Measurements from ENCODE around the gene CWC27.

The CWC27 gene

GRCh38 chr5:65035211-65036206 is 266.8 kb downstream of the CWC27 start (continued):
- TF ChIP-seq ZNF704 (tag by site-specific recombination; IDR thresholded peaks at IDR 0.05) (no peak), ZNF138 (tag by site-specific recombination; IDR thresholded peaks at IDR 0.05; ENCODE audit: borderline replicate concordance) (no peak), GLI2 (tag by site-specific recombination; IDR thresholded peaks at IDR 0.05; ENCODE audit: borderline replicate concordance, low read depth) (no peak), ZNF155 (tag by site-specific recombination; IDR thresholded peaks at IDR 0.05) (no peak), ZNF433 (tag by site-specific recombination; IDR thresholded peaks at IDR 0.05; ENCODE audit: low read depth) (no peak), ZBTB8A (tag by site-specific recombination; IDR thresholded peaks at IDR 0.05) (peak; percentile 97), ZSCAN30 (tag by site-specific recombination; IDR thresholded peaks at IDR 0.05) (peak; percentile 94), ZNF311 (tag by site-specific recombination; IDR thresholded peaks at IDR 0.05; ENCODE audit: borderline replicate concordance) (no peak), ZNF521 (tag by site-specific recombination; IDR thresholded peaks at IDR 0.05) (no peak), ZNF548 (tag by site-specific recombination; IDR thresholded peaks at IDR 0.05) (no peak), ZBTB26 (tag by site-specific recombination; optimal IDR thresholded peaks at IDR 0.05) (peak; percentile 74), KLF10 (tag by site-specific recombination; IDR thresholded peaks at IDR 0.05) (peak; percentile 80; the same call in 1 of the 2 replicates), ZNF785 (tag by site-specific recombination; IDR thresholded peaks at IDR 0.05) (peak; percentile 73; the same call in 1 of the 2 replicates), KLF8 (tag by site-specific recombination; IDR thresholded peaks at IDR 0.05) (peak; percentile 85), PATZ1 (tag by site-specific recombination; IDR thresholded peaks at IDR 0.05) (peak; percentile 99), ZNF624 (tag by site-specific recombination; IDR thresholded peaks at IDR 0.05) (no peak), ZNF23 (tag by site-specific recombination; IDR thresholded peaks at IDR 0.05; ENCODE audit: borderline replicate concordance) (no peak), ZNF274 (IDR thresholded peaks at IDR 0.05; ENCODE audit: low read length) (no peak), ZNF274 (tag by site-specific recombination; IDR thresholded peaks at IDR 0.05; ENCODE audit: borderline replicate concordance) (no peak), SP2 (tag by site-specific recombination; IDR thresholded peaks at IDR 0.05) (peak; percentile 79), ZNF248 (tag by site-specific recombination; IDR thresholded peaks at IDR 0.05) (no peak), PRDM1 (tag by site-specific recombination; IDR thresholded peaks at IDR 0.05) (peak; percentile 86), ZNF350 (tag by site-specific recombination; IDR thresholded peaks at IDR 0.05) (no peak)
- TF ChIP-seq, protein P1, sequence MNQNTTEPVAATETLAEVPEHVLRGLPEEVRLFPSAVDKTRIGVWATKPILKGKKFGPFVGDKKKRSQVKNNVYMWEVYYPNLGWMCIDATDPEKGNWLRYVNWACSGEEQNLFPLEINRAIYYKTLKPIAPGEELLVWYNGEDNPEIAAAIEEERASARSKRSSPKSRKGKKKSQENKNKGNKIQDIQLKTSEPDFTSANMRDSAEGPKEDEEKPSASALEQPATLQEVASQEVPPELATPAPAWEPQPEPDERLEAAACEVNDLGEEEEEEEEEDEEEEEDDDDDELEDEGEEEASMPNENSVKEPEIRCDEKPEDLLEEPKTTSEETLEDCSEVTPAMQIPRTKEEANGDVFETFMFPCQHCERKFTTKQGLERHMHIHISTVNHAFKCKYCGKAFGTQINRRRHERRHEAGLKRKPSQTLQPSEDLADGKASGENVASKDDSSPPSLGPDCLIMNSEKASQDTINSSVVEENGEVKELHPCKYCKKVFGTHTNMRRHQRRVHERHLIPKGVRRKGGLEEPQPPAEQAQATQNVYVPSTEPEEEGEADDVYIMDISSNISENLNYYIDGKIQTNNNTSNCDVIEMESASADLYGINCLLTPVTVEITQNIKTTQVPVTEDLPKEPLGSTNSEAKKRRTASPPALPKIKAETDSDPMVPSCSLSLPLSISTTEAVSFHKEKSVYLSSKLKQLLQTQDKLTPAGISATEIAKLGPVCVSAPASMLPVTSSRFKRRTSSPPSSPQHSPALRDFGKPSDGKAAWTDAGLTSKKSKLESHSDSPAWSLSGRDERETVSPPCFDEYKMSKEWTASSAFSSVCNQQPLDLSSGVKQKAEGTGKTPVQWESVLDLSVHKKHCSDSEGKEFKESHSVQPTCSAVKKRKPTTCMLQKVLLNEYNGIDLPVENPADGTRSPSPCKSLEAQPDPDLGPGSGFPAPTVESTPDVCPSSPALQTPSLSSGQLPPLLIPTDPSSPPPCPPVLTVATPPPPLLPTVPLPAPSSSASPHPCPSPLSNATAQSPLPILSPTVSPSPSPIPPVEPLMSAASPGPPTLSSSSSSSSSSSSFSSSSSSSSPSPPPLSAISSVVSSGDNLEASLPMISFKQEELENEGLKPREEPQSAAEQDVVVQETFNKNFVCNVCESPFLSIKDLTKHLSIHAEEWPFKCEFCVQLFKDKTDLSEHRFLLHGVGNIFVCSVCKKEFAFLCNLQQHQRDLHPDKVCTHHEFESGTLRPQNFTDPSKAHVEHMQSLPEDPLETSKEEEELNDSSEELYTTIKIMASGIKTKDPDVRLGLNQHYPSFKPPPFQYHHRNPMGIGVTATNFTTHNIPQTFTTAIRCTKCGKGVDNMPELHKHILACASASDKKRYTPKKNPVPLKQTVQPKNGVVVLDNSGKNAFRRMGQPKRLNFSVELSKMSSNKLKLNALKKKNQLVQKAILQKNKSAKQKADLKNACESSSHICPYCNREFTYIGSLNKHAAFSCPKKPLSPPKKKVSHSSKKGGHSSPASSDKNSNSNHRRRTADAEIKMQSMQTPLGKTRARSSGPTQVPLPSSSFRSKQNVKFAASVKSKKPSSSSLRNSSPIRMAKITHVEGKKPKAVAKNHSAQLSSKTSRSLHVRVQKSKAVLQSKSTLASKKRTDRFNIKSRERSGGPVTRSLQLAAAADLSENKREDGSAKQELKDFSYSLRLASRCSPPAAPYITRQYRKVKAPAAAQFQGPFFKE (tag by site-specific recombination; IDR thresholded peaks at IDR 0.05; ENCODE audit: borderline replicate concordance): no peak
- TF ChIP-seq, protein P2, sequence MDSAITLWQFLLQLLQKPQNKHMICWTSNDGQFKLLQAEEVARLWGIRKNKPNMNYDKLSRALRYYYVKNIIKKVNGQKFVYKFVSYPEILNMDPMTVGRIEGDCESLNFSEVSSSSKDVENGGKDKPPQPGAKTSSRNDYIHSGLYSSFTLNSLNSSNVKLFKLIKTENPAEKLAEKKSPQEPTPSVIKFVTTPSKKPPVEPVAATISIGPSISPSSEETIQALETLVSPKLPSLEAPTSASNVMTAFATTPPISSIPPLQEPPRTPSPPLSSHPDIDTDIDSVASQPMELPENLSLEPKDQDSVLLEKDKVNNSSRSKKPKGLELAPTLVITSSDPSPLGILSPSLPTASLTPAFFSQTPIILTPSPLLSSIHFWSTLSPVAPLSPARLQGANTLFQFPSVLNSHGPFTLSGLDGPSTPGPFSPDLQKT (IDR thresholded peaks at IDR 0.05; ENCODE audit: borderline replicate concordance, low read depth, low read length): no peak
- TF ChIP-seq, protein P3, sequence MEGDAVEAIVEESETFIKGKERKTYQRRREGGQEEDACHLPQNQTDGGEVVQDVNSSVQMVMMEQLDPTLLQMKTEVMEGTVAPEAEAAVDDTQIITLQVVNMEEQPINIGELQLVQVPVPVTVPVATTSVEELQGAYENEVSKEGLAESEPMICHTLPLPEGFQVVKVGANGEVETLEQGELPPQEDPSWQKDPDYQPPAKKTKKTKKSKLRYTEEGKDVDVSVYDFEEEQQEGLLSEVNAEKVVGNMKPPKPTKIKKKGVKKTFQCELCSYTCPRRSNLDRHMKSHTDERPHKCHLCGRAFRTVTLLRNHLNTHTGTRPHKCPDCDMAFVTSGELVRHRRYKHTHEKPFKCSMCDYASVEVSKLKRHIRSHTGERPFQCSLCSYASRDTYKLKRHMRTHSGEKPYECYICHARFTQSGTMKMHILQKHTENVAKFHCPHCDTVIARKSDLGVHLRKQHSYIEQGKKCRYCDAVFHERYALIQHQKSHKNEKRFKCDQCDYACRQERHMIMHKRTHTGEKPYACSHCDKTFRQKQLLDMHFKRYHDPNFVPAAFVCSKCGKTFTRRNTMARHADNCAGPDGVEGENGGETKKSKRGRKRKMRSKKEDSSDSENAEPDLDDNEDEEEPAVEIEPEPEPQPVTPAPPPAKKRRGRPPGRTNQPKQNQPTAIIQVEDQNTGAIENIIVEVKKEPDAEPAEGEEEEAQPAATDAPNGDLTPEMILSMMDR (tag by site-specific recombination; IDR thresholded peaks at IDR 0.05): peak; percentile 49; the same call in 1 of the 2 replicates
